Measurements from ENCODE around the gene ARHGAP26. TPM values are rescaled to one million over a fixed set of nuclear protein-coding genes. Genes with fewer than 3 reads are reported as not detected.
A peak's percentile ranks its signal among the peaks of the same experiment; 100 is the strongest.

The ARHGAP26 gene
- polyA plus RNA-seq, 1 donor (not counting 4 experiments of a cell fraction or from before 2014, with no cell fraction given): 3.9 TPM

DNA sequence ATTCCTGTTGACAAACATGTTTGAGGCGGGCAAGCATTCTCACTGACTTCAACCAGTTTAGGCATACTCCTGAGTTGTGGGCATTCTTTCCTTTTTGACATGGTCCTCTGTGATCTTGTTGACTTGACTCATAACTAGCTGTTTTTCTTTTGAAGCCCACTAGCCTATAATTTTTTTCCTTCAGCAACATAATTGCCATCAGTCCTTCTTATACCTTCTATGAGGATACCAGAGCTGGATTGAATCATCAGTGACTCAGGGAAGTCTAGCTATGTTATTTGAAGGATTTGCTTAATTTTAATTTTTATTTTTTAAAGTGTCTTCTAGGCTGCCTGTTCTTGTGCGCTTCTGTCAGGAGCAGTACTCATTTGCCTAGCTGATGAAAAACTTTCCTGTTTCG, 373.8 kb downstream of the ARHGAP26 start:
- Histone ChIP-seq H3K79me2 (ENCODE audit: control insufficient read depth, insufficient read depth, low read length) (no peaks in the 10 kb centered on the region), H3K27me3 (ENCODE audit: control insufficient read depth, extremely low read depth, insufficient read depth, low read length) (no peaks in the 10 kb centered on the region), H3K9me1 (ENCODE audit: control insufficient read depth, extremely low read depth, insufficient read depth, low read length) (no peaks in the 10 kb centered on the region), H4K20me1 (ENCODE audit: control insufficient read depth, extremely low read depth, insufficient read depth, low read length) (no peaks in the 10 kb centered on the region), H2AFZ (ENCODE audit: control insufficient read depth, low read length) (no peak overlapping the region), H3K9me3 (ENCODE audit: control insufficient read depth, low read depth, low read length) (no peaks in the 10 kb centered on the region), H3K4me1 (ENCODE audit: control insufficient read depth, extremely low read depth, insufficient read depth, low read length) (peaks cover 36% of the 10 kb centered on the region), H3K27ac (ENCODE audit: control insufficient read depth, insufficient read depth, low read length) (peak overlapping the region; percentile 92), H3K4me2 (ENCODE audit: control insufficient read depth, extremely low read depth, insufficient read depth, low read depth, low read length) (peak overlapping the region; percentile 76), H3K9ac (ENCODE audit: control insufficient read depth, extremely low read depth, insufficient read depth, low read length) (peak overlapping the region; percentile 24), H3K36me3 (ENCODE audit: control insufficient read depth in 2 of 2, extremely low read depth in 1 of 2, insufficient read depth in 2 of 2, low read length in 2 of 2) (peaks cover 0 to 1% of the 10 kb centered on the region in 2 experiments), H3K4me3 (ENCODE audit: control insufficient read depth in 2 of 3, extremely low read depth in 1 of 3, insufficient read depth in 2 of 3, low read depth in 1 of 3, low read length in 3 of 3) (no peak overlapping the region)
- DNase-seq (ENCODE audit: low read depth, low spot score) (no peak), FAIRE-seq (peak; percentile 73)
- dilution Hi-C loops (cut with MboI; ENCODE audit: extremely low pct_ligation_motif_present, low sequenced_read_pairs): no loop called here
- no peak for TF ChIP-seq EZH2 (IDR thresholded peaks at IDR 0.05; ENCODE audit: low read length)
- TF ChIP-seq, protein P1, sequence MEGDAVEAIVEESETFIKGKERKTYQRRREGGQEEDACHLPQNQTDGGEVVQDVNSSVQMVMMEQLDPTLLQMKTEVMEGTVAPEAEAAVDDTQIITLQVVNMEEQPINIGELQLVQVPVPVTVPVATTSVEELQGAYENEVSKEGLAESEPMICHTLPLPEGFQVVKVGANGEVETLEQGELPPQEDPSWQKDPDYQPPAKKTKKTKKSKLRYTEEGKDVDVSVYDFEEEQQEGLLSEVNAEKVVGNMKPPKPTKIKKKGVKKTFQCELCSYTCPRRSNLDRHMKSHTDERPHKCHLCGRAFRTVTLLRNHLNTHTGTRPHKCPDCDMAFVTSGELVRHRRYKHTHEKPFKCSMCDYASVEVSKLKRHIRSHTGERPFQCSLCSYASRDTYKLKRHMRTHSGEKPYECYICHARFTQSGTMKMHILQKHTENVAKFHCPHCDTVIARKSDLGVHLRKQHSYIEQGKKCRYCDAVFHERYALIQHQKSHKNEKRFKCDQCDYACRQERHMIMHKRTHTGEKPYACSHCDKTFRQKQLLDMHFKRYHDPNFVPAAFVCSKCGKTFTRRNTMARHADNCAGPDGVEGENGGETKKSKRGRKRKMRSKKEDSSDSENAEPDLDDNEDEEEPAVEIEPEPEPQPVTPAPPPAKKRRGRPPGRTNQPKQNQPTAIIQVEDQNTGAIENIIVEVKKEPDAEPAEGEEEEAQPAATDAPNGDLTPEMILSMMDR (optimal IDR thresholded peaks at IDR 0.05 in 1 of 3, IDR thresholded peaks at IDR 0.05 in 1 of 3, conservative IDR thresholded peaks at IDR 0.05 in 1 of 3; ENCODE audit: extremely low read depth in 1 of 3, insufficient read depth in 2 of 3, low read length in 3 of 3): no peak

DNA sequence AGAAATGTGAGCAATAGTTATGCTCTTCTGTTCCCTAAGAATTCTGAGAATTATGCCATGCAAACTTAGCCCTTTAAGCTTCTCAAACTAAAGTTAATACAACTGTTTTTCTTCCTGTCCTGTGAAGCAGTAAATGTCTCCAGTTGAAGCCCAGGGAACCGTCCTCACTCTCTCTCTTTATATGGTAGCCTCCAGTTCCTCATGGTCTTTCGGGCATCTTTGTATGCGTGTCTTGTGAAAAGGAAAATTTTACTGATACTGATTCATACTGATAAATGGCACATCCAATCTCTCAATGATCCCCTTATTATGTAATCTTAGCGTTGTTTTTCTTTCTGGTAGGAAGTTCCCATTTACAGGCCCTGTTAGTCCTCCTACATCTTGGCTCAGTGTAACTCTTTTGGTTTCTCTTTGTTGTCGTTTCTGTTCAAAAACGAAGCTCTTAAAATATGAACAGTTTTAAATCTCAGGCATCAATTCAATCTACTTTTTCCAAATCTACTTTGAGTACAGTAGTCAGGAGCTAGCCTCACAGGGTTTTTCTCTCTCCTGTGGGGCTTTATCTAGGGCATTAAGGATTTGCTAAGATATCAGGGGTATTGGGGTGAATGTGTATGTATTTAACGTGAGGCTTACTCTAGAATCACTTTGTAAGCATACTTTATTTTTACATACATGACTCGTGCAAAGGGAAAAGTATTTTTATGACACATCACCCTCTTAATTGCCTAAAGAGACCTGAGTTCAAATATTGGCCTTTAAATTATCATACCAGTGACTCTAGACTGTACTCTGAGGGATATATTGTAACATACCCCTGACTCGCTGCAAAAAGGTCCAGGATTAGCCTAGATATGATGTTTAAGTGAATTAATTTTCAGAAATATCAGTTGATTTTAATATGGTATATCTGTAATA, 375.3 kb downstream of the ARHGAP26 start:
- FAIRE-seq (no peak), DNase-seq (ENCODE audit: low read depth, low spot score) (no peak)
- Histone ChIP-seq H3K36me3 (ENCODE audit: control insufficient read depth in 2 of 2, extremely low read depth in 1 of 2, insufficient read depth in 2 of 2, low read length in 2 of 2) (no peaks in the 10 kb centered on the region), H3K27ac (ENCODE audit: control insufficient read depth, insufficient read depth, low read length) (no peak overlapping the region), H3K9ac (ENCODE audit: control insufficient read depth, extremely low read depth, insufficient read depth, low read length) (no peak overlapping the region), H3K4me1 (ENCODE audit: control insufficient read depth, extremely low read depth, insufficient read depth, low read length) (peaks cover 36% of the 10 kb centered on the region), H4K20me1 (ENCODE audit: control insufficient read depth, extremely low read depth, insufficient read depth, low read length) (no peaks in the 10 kb centered on the region), H3K9me3 (ENCODE audit: control insufficient read depth, low read depth, low read length) (no peaks in the 10 kb centered on the region), H2AFZ (ENCODE audit: control insufficient read depth, low read length) (no peak overlapping the region), H3K27me3 (ENCODE audit: control insufficient read depth, extremely low read depth, insufficient read depth, low read length) (no peaks in the 10 kb centered on the region), H3K4me2 (ENCODE audit: control insufficient read depth, extremely low read depth, insufficient read depth, low read depth, low read length) (no peak overlapping the region), H3K9me1 (ENCODE audit: control insufficient read depth, extremely low read depth, insufficient read depth, low read length) (no peaks in the 10 kb centered on the region), H3K79me2 (ENCODE audit: control insufficient read depth, insufficient read depth, low read length) (no peaks in the 10 kb centered on the region), H3K4me3 (ENCODE audit: control insufficient read depth in 2 of 3, extremely low read depth in 1 of 3, insufficient read depth in 2 of 3, low read depth in 1 of 3, low read length in 3 of 3) (no peak overlapping the region)
- dilution Hi-C loops (cut with MboI; ENCODE audit: extremely low pct_ligation_motif_present, low sequenced_read_pairs): no loop called here
- TF ChIP-seq EZH2 (IDR thresholded peaks at IDR 0.05; ENCODE audit: low read length): no peak
- TF ChIP-seq, protein P1 (optimal IDR thresholded peaks at IDR 0.05 in 1 of 3, IDR thresholded peaks at IDR 0.05 in 1 of 3, conservative IDR thresholded peaks at IDR 0.05 in 1 of 3; ENCODE audit: extremely low read depth in 1 of 3, insufficient read depth in 2 of 3, low read length in 3 of 3): no peak

All from keratinocyte (primary cell).